Measurements from ENCODE around the gene SETD6. TPM values are rescaled to one million over a fixed set of nuclear protein-coding genes. Genes with fewer than 3 reads are reported as not detected.

The SETD6 gene
- total and polyA plus RNA-seq, 2 of the 8 experiments (the other 6 are each of a cell fraction or from before 2014, with no cell fraction given), result 25.3 to 40.5 TPM

DNA sequence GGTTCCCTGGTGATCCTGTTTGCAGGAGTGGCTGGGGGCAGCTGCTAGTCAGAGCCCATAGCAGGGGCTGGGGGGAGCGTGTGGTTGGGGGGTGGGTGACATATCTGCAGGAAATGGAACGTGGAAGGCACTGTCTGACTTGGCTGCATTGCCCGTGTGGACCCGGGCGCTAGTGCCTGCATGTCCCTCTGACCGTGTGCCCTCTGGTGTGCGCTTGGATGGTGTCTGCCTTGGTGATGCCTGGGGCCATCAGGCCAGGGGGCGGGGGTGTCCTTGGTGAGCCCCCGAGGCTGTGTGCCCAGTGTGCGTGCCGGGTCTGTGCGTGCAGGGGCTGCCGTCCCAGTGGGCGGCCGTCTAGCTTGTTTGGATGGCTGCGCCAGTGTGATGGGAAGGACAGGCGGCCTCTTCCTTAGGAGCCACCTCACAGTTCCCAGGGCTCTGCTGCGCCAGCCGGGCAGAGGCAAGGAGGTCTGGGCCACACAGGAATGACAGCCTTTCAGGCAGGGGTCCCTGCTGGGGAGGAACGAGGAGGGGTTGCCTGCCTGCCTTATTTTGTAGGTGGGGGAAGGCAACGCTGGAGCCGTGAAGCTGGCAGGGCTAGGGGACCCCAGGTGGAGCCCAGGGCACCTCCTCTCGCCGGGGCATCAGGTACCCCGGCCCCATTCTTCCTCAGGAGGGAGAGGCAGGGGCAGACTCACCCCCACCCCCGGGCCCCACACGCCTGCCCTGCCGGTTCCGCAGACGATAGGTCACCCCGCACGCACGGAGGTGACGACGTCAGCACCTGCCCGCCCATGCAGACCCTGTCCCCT is 14.7 kb upstream of the SETD6 start:
- no peak overlapping the region; the same call in 1 of the 2 replicates for H3K18ac ChIP-seq (ENCODE audit: extremely low read depth, low read length)
- POLR2A ChIA-PET (ENCODE audit: partially characterized antibody), result interaction anchor here (0.9 to 1.2 kb wide), 4 partner anchors 13 to 373 kb away, joined by 3 to 4 read pairs (median 3); no protein-coding TSS in a partner anchor
- H3K36me3 ChIP-seq (ENCODE audit: control insufficient read depth in 2 of 4, insufficient read depth in 4 of 4, low read length in 3 of 4), result no peaks in the 10 kb centered on the region
- FAIRE-seq, result no peak
- peaks cover 0 to 3% of the 10 kb centered on the region in 2 experiments for H4K20me1 ChIP-seq (replicated peaks in 1 of 2; ENCODE audit: control insufficient read depth in 1 of 2, insufficient read depth in 2 of 2, low read length in 2 of 2)
- peaks cover 0 to 8% (median 6%) of the 10 kb centered on the region in 4 experiments; a peak in 4 of 7 replicates for H3K27me3 ChIP-seq (replicated peaks in 1 of 4; ENCODE audit: control insufficient read depth in 3 of 4, extremely low read depth in 1 of 4, insufficient read depth in 3 of 4, low read length in 3 of 4)
- H2BK20ac ChIP-seq (ENCODE audit: low read length), result no peak overlapping the region
- peak overlapping the region; percentile 41 to 81 (median 70) for H3K4me3 ChIP-seq (ENCODE audit: extremely low read depth in 1 of 4, insufficient read depth in 2 of 4, low read depth in 3 of 4, low read length in 4 of 4)
- peak overlapping the region; percentile 44 for H4K5ac ChIP-seq (ENCODE audit: insufficient read length, low read depth, low read length)
- H2BK15ac ChIP-seq (ENCODE audit: low read length), result no peak overlapping the region
- no peak overlapping the region for H3K23ac ChIP-seq (ENCODE audit: insufficient read length)
- H3K27ac ChIP-seq (ENCODE audit: low read depth, low read length), result peak overlapping the region; percentile 50; the same call in 1 of the 2 replicates
- peak overlapping the region; percentile 79 to 99 for H3K4me2 ChIP-seq (ENCODE audit: insufficient read depth in 1 of 2, low read depth in 2 of 2, low read length in 2 of 2)
- H2BK5ac ChIP-seq (ENCODE audit: low read depth, low read length), result no peak overlapping the region
- no peaks in the 10 kb centered on the region for H3K79me1 ChIP-seq (ENCODE audit: low read depth, low read length)
- H3K14ac ChIP-seq (ENCODE audit: insufficient read length), result no peak overlapping the region
- peak overlapping the region; percentile 46; the same call in 1 of the 2 replicates for H2AFZ ChIP-seq (ENCODE audit: low read length)
- H3K4me1 ChIP-seq (replicated peaks in 1 of 4; ENCODE audit: control insufficient read depth in 3 of 4, insufficient read depth in 4 of 4, low read length in 3 of 4), result peaks cover 0 to 27% (median 19%) of the 10 kb centered on the region in 4 experiments; a peak in 6 of 7 replicates
- H2BK120ac ChIP-seq (replicated peaks; ENCODE audit: low read depth, low read length), result no peak overlapping the region
- H4K91ac ChIP-seq (replicated peaks; ENCODE audit: insufficient read length, low read length), result no peak overlapping the region
- DNase-seq (ENCODE audit: low read depth in 1 of 2, low spot score in 2 of 2), result peak in 1 of 2 experiments; percentile 73
- H3K23me2 ChIP-seq (ENCODE audit: low read depth, low read length), result peaks cover 20% of the 10 kb centered on the region
- H3K4ac ChIP-seq (replicated peaks; ENCODE audit: insufficient read length, low read depth, low read length), result peak overlapping the region; percentile 75
- H3K56ac ChIP-seq (replicated peaks; ENCODE audit: insufficient read length, low read depth, low read length), result no peak overlapping the region
- H4K8ac ChIP-seq (ENCODE audit: extremely low read depth, insufficient read depth, low read length), result peak overlapping the region; percentile 7; the same call in 1 of the 2 replicates
- H3K79me2 ChIP-seq (ENCODE audit: control insufficient read depth in 1 of 2, insufficient read depth in 2 of 2, low read length in 2 of 2), result no peaks in the 10 kb centered on the region
- CTCF ChIA-PET (ENCODE audit: partially characterized antibody), result interaction anchor here (0.5 to 2.2 kb wide), 8 partner anchors 10 to 137 kb away, joined by 3 to 9 read pairs (median 4); no protein-coding TSS in a partner anchor
- TF ChIP-seq SIN3A (conservative IDR thresholded peaks at IDR 0.05 in 1 of 2, IDR thresholded peaks at IDR 0.05 in 1 of 2; ENCODE audit: low read depth in 1 of 2, low read length in 2 of 2) (0 out of 4 replicates have a peak, but pooled peaks of 1 of the 2 experiments have one; percentile 10), MAFK (IDR thresholded peaks at IDR 0.05; ENCODE audit: low read depth, low read length) (no peak)
- no peak overlapping the region for H2BK12ac ChIP-seq (ENCODE audit: low read depth, low read length)
- H2AK5ac ChIP-seq (ENCODE audit: low read depth, low read length), result no peak overlapping the region; the same call in 1 of the 2 replicates
- no peaks in the 10 kb centered on the region for H3K9me3 ChIP-seq (ENCODE audit: insufficient read depth in 2 of 2, low read depth in 1 of 2, low read length in 1 of 2)
- peak overlapping the region in 2 of 4 experiments; percentile 59 to 60; a peak in 6 of 7 replicates for H3K9ac ChIP-seq (replicated peaks in 1 of 4; ENCODE audit: extremely low read depth in 1 of 4, low read depth in 3 of 4, low read length in 3 of 4)
- 3% methylated on average over 29 of the region's 36 CpGs; no CpG with 5 or more reads in 1 of the 2 experiments for WGBS, 2 experiments (ENCODE audit: extremely low coverage in 1 of 2, insufficient coverage in 1 of 2, insufficient read length in 1 of 2, insufficient replicate concordance in 2 of 2, low coverage in 1 of 2, low lambda C conversion rate in 2 of 2, missing lambda C conversion rate in 1 of 2)
